Measurements from ENCODE around the gene TIMM29.

The TIMM29 gene
- total RNA-seq, result 28.6 to 33.0 reads per million in 2 donors

DNA sequence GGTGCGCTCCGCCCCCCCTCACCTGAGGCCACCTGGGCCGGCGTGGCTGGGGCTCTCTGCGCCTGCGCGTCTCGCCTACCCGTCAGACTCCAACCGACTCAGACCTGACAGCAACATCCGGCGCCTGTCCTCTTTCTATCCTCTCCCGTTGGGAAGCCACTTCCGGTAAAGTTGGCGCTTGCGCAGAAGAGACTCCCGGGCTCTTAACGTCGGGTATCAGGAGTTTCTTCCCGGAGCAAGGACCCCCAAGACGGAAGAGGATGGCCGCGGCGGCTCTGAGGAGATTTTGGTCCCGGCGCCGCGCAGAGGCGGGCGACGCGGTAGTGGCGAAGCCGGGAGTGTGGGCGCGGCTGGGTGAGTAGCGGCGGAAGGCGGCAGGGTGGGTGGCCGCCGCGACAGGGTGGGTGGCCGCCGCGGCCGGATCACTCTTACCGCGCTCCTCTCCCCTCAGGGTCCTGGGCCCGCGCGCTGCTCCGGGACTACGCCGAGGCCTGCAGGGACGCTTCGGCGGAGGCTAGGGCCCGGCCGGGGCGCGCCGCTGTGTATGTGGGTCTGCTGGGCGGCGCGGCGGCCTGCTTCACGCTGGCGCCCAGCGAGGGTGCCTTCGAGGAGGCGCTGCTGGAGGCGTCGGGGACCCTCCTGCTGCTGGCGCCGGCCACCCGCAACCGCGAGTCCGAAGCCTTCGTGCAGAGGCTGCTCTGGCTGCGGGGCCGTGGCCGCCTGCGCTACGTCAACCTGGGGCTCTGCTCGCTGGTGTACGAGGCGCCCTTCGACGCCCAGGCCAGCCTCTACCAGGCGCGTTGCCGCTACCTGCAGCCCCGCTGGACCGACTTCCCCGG is at the start of gene TIMM29, which contains the start of gene YIPF2:
Gene TIMM29, plus strand, starts transcription at position 249 of the 839 bp plus-strand sequence. Its CDS starts 12 bp downstream, at position 261.
Gene YIPF2, minus strand, starts transcription at position 77 of the 839 bp plus-strand sequence. CDS start 229 bp downstream, outside the sequence.
- peak; percentile 68 for DNase-seq

DNA sequence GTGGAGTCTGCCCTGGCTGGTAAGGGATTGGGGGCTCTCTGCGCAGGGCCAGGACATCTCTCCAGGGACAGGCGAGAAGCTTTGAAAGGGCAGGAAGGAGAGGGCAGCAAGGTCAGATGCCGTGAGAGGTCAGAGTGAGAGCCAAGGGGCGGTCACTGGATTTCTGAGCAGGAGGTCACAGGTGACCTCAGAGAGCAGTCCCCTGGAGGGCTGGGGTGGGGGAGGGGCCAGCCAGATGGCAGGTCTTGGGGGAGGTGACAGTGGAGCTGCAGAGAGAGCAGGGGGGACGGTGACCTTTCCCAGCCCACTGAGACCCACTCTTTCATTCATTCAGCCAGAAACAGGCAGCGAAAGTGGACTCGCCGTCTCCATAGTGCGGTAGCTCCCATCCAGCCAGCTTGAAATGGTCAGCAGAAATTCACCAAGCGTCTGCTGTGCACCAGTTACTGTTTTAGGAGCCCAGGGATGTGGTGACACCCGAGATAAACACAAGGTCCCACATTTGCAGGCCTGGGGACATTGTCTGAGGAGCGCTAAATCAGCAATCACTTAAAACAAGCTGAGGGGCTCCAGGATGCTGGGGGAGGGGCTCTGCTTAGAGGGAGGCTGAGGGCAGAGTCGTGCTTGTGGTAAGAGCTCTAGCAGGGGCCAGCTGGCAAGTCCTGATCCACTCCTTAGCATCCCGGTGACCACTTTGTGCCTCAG is 47.1 kb upstream of the TIMM29 start:
- no peak for DNase-seq

DNA sequence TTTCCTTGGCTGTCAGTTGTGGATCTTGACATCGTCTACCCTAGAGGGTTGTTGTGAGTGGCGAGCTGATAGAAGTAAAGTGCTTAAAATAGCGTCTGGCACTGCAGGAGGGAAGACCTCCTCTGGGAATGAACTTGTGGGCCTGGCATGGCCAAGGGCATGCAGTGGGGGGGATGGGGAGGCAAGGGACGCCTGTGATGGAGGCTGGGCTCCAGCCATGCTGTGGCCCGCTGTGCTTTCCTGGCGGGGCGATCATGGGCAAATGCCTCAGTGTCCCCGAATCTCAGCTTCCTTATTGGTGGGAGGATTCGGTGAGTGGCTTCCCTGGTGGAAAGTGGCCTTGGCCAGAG is 46.5 kb upstream of the TIMM29 start:
- DNase-seq, result no peak

DNA sequence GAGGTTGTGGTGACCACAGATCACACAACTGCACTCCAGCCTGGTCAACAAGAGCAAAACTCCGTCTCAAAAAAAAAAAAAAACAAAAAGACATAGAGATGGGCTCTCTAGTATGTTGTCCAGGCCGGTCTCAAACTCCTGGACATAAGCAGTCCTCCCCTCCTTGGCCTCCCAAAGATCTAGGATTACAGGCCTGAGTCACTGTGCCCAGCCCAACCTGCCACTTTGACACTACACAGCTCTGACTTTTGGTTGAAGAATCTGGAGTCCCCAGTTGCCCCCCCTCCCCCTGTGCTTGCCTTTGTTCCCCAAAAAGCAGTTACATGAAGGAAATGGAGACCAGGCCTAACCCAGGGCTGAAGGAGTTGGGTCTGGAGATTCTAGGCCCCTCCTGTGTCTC is 44.3 kb upstream of the TIMM29 start:
- no peak for DNase-seq

DNA sequence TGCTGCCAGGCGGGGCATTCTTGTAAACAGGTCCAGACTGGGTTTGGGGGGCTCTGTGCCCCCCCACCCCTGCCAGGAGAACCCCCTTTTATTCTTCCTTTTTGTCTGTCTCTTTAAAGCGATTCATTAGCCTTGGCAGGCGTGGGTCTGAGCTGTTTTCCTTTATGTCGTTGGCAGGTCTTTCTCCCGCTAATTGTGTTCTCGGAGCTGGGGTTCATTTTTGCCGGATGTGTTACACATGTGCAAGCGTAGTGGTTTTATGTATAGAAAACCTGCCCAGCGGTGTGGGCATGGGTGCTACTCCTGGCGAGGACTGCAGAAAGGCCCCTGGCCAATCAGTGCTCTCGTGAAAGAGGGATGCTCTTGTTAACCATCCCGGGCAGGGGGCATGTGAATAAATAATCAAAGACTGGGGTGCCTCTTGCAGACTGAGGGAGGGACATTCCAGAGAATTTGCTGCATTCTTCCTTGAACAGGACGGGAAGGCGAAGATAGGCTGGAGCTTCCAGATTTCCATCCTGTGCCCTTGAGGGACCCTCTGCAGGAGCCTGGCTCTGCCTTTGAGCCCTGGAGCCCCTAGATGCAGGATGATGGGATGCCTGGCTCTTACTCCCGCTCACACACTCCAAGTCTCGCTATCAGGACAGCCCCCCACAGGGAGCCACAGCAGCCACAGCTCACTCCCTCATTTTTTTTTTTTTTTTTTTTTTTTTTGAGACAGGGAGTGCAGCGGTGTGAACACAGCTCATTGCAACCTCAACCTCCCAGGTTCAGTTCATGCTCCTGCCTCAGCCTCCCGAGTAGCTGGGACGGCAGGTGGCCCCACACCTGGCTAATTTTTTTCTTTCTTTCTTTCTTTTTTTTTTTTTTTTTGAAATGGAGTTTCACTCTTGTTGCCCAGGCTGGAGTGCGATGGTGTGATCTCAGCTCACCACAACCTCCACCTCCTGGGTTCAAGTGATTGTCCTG is 43.1 kb upstream of the TIMM29 start:
- no peak for DNase-seq

DNA sequence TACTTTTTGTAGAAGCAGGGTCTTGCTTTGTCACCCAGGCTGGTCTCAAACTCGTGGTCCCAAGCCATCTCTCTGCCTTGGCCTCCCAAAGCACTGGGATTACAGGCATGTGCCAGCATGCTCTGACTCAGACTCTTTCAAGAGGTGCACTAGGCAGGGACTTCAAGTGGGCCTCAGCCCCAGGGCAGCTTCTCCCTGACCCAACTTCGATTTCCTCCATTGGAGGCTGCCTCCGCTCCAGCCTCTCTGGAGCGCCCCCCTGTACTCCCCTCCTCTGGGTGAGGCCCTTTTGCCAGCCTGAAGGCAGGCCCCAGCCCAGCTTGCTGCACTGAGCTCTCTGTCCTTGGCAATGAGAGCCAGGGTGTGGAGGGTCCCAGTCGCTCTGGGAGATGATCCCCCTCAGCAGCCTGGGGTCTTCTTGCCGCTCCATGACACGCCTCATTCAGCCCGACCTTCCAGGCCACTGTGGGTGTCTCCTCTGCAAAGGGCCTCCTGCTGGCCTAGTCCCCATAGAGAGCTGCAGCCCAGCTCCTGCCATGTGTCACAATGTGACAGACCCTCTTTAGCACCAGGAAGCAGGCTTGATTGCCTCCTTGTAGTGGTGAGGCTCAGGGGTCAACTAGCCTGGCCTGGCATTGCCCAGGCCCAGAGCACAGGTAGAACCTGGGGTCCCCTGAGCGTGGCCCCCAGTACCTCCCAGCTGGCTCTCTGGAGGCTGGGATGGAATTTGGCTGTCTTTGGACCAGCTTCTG is 40.8 kb upstream of the TIMM29 start:
- DNase-seq, result no peak

DNA sequence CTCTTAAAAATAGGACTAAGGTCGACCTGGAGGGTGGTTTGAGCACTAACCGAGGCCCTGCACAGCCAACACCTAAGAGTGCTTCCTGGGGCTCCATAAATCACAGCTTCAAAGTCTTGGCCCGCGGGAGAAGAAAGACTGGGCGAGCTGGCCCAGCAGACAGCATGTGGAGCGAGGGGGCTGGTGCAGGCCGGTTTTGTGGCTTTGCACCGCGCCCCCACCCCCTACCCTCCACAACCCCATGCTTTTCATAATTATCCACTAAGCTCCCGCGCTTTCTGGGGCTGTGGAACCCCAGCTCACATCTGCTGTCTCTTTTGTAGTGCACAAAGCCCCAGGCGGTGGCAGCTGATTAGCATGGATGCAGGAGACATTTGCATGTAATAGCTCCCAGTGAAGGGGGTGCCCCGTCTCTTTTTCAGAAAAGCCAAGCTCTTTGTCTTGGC is 40.2 kb upstream of the TIMM29 start:
- DNase-seq, result no peak

DNA sequence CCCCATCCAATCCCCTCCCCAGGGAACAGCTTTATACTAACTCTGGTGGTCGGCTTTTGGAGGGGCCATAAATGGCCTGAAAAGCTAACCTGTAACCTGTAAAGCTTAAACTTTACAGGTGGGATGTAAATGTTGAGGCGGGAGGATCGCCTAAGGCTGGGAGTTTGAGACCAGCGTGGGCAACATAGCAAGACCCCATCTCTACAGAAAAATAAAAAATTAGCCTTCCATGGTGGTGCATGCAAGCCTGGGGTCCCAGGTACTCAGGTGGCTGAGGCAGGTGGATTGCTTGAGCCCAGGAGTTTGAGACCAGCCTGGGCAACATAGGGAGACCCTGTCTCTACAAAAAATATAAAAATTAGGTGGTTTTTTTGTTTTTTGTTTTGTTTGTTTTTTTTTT is 38.7 kb upstream of the TIMM29 start:
- DNase-seq, result no peak

DNA sequence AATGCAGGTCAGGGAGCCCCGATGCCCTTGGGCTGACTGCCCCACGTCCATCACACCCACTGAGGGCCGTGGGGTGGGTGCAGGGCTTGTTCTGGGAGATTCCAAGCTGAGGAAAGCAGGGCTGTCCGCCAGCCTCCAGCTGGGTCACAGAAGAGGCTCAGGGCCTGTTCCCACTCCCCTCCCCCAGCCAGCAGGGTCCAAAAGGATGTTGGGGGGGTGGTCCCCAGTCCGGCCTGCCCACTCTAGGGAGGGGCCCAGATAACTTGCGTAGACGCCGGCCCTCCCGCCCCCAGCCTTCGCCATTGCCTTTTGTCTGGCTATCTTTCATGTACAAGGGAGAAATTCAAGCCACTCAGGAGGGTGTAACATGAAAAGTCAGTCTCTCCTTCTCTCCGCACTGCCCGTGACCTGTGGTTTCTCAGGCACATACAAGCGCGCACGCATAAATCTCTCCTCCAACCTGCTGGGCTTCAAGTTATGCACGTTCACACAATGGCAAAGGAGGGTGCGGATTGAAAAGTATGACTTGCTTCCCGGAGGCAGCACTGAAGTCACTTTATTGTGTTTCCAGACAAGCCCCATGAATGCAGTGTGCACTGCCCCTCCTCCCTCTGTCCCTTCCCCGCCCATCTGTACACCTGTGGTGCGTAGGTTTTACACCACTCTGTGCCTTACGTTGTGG is 37.1 kb upstream of the TIMM29 start:
- DNase-seq, result no peak

DNA sequence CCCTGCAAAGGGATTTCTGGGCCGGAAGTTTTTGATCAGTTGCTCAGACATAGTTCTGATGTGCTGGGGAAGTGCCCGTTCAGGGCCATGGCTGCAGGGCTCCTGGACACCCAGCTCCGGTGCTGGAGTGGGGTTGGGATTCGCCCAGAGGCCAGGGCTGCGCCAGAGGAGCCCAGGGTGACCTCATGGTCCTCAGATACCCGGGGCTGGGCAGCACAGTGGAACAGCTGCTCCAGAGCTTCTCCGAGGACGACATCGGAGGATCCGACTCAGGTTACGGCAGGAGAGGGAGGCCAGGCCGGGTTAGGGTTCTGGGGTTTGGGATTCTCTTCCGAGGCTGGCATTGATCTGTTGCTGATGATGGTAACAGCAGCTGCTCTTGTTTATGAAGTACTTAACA is 36.4 kb upstream of the TIMM29 start:
- no peak for DNase-seq

DNA sequence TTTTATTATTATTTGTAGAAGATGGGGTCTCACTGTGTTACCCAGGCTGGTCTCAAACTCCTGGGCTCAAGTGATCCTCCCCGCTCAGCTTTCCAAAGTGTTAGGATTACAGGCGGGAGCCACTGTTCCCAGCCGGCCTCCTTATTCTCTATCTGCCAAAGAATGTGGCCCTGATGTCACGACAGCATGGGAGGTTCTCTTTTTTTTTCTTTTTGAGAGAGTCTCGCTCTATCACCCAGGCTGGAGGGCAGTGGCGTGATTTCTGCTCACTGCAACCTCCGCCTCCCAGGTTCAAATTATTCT is 33.7 kb upstream of the TIMM29 start:
- DNase-seq, result no peak

DNA sequence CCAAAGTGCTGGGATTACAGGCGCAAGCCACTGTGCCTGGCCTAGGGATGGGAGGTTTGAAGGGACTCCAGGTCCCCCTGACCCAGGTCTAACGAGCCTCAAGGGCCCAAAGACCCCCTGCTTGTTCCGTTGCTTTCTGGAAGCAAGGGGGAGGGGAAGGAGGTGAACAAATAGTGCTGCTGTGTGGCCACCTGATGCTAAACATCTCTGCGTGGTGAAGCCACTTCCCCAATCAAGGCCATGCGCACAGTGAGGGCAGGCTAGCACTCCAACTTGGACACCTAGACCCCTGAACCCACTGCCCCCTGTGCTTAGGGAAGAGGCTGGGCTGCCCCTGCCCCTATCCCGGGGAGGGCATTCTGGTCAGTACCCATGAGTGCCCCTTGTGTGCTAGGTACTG is 33.2 kb upstream of the TIMM29 start:
- DNase-seq, result no peak

DNA sequence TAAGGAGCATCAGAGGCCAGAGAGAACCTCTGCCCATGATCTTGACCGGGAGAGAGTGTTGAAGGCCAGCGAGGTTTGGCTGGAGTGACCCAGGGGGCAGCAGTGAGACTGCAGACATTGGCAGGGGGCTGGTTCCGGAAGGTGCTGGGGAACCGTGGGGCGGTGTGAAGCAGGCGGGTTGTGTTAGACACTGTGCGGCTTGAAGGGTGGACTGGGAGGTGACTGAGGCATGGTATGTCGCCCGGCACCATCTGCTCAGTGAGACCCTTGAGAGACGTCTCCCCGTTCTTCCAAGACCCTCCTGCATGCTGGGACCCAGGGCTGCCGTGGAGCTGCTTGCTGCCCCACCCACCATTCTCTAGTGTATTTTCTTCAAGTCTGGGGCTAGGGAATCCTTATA is 32.7 kb upstream of the TIMM29 start:
- DNase-seq, result no peak

DNA sequence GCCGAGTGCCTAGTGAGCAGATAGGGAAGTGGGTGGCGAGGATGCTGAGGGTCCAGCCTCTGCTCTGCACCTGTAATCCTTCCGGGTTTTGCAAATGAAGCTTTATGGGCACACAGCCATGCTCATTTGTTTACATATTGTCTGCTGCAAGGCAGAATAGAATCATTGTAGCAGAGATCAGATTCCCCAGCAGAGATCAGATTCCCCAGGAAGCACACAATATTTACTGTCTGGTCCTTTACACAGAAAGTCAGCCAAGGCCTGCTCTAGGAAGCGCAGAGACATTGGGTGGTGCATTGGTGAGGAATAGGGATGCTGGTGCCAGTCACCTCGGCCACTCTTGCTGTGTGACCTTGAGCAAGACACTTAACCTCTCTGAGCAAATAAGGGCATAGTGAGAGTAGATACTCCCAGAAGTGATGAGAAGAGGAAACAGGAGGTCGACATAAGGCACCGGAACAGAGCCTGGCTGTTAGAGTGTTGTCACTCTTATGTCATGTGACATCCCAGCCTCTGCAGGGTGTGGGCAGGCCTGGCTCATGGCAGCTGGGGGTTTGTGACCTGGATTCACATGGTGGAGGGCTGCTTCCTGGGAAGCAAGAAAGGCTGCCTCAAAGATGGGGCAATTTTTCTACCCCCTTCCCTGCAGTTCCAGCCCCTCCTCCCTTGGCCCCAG is 31.6 kb upstream of the TIMM29 start:
- DNase-seq, result no peak

DNA sequence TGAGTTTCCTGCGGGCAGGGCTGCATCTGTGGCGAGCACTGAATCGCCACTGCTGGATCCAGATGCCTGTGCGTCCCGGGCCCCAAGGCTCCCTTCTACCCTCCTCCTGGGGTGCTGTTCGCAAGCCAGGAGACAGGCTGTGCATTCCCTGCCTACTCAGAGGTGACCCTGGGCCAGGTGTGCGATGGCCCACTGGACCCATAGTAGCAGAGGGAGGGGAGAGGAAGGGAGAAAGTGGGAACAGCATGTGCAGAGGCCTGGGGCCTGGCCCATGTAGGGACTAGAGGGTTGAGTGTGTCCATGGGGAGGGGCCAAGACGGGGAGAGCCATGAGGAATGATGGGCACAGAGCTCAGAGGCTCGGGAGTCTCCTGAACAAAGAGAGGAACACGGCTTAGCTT is 30.0 kb upstream of the TIMM29 start:
- DNase-seq, result no peak

DNA sequence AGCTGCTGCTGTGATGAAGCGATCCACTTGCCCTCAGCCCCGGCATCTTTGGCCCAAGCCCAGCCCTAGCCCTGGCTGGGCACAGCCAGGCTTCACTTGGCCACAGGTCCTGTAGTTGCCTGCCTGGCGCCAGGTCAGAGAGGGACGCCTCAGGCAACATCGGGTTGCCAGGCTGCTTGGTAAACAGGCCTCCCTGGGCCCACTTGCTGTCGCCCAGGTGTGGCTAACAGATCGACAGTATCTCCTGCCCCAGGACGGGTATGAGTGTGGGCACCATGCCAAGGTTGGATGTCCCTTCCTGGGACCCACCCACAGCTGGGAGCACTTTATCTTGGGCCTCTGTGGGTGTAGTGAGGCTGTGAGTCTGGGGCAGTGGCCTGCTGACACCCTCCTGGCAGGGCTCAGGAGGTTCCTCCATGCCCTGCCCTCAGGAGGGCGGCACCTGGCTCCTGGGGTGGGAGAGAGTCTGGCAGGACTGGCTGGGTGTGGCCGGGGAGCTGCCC is 29.4 kb upstream of the TIMM29 start:
- no peak for DNase-seq

DNA sequence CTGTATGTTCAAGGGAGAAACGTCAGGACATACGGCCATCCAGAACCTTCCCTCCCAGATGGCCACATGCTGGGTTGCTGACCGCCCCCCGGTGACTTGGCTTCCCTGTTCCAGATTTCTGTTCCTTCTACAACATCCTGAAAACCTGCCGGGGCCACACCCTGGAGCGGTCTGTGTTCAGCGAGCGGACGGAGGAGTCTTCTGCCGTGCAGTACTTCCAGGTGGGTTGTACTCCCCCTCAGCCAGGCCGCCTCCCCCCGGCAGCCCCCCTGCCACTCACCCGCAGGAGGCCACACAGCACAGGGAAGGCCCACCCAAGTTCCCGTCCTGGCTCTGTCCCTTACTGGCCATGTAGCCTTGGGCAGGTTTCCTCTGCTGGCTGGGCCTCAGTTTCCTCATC is 20.7 kb upstream of the TIMM29 start:
- no peak for DNase-seq

DNA sequence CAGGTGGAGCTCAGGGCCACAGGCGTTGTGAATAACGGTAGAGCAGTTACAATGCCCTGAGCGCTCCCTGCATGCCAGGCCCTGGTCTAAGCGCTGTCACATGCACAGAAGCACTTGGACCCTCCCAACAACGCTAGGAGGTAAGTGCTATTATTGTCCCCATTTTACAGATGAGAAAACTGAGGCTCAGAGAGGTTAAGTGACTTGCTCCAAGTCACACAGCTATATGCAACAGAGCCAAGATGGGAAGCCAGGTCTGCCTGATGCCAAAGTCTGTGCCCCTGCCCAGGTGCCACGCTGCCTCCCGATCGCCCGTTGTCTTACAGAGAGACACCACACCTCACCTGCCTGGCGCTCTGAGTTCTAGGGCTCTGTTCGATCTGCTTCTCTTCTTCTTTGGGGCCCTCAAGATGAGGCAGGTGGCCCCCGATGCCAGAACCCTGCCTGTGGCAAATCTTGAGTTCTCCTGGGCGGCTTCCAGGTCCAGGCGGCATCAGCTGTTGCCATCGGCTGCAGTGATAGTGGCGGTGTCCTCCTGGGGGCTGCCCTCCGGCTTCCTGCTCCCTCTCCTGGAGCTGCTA is 20.1 kb upstream of the TIMM29 start:
- no peak for DNase-seq

DNA sequence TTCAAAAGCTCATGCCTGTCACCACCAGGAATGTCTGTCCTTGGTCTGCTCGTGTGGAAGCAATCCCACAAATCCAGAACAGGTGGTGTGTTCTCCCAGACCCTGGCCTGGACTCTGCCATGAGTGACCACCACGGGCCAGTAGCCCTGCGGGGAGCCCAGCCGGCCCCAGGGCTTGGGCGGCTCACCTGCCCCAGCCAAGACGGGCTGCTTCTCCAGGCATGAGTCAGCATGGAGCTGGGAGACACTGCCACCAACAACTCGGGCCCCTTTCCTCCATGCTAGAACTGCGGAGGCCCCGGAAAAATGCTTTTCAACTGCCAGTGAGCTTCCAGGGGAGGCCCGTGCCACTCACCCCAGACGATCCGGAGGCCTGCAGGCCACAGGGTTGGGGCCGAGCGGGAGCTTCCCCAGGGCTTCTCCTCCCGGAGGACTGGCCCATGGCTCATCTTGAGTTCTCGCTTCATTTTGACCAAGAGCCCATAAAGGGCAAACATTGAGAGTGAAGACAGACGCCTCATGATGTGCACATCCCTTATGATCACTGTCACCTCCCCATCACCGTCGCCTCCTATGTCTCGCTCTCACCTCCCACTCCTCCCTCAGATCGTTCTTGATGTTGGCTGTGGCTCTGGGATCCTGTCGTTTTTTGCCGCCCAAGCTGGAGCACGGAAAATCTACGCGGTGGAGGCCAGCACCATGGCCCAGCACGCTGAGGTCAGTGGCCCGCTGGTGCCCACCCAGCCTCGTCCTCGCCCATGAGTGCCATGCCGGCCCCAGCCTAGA is 16.8 kb upstream of the TIMM29 start:
- no peak for DNase-seq

DNA sequence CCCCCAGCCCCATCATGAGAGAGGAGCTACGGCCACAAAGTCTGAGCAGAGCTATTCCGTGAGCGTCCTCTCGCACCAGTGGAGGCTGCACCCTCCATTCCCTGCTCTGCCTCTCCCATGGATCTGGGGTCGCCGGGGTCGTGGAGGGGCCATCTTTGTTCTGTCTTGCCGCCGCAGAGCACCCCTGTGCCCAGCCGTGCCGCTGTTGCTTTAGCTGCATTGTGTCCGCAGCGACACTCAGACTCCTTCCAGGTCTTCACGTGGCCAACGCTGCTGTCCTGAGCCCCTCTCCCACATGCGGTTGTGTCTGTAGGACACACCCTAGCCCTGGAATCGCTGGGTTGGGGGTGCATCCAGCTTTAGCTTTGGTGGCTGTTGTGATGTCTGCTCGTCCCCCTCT is 16.0 kb upstream of the TIMM29 start:
- no peak for DNase-seq

Measured in activated gamma-delta T cell (primary cell).